Heart right ventricle (tissue), 16 donors: ENCODE measurements around the gene TMEM256. TPM values are rescaled to one million over a fixed set of nuclear protein-coding genes. Genes with fewer than 3 reads are reported as not detected.
A peak's percentile ranks its signal among the peaks of the same experiment; 100 is the strongest.

ENCODE experiments used
- ATAC-seq, 8 donors: fragments of 200-7000 bp; cut with Tn5 transposase; one replicate each; pipeline ENCODE4 v1.9.1; 2020; ENCODE audit warnings: mild to moderate bottlenecking in 8 of 8, moderate library complexity in 8 of 8, moderate number of reproducible peaks in 1 of 8
- DNase-seq, 2 donors: peaks; one replicate each; pipeline ENCODE4 v3.0.0-alpha.2; 2020
- H3K27ac ChIP-seq, 10 donors: fragments of 200-600 bp; sonication (generic) in 2 of 10; one replicate each; pipeline versions ENCODE4 v1.5.0 to v1.8.0; 2020 to 2022; ENCODE audit warnings: mild to moderate bottlenecking in 3 of 10
- H3K27me3 ChIP-seq, 7 donors: fragments of 200-600 bp; one replicate each; pipeline ENCODE4 v1.8.0; 2021 to 2022; ENCODE audit warnings: mild to moderate bottlenecking in 2 of 7
- H3K36me3 ChIP-seq, 9 donors: fragments of 200-600 bp; sonication (generic) in 1 of 9; one replicate each; pipeline versions ENCODE4 v1.5.0 to v1.8.0; 2020 to 2022; ENCODE audit warnings: mild to moderate bottlenecking in 2 of 9
- H3K4me1 ChIP-seq, 9 donors: fragments of 200-600 bp; sonication (generic) in 1 of 9; one replicate each; pipeline versions ENCODE4 v1.5.0 to v1.8.0; 2020 to 2022; ENCODE audit warnings: mild to moderate bottlenecking in 4 of 9
- H3K4me3 ChIP-seq, 10 donors: fragments of 200-600 bp; sonication (generic) in 2 of 10; one replicate each; pipeline versions ENCODE4 v1.5.0 to v1.8.0; 2020 to 2022; ENCODE audit warnings: mild to moderate bottlenecking in 7 of 10, moderate library complexity in 2 of 10
- H3K9me3 ChIP-seq, 11 donors: fragments of 200-600 bp in 10 of 11; sonication (generic) in 2 of 11; one replicate each; pipeline versions ENCODE4 v1.5.0 to v1.8.0; 2013 to 2022; ENCODE audit warnings: mild to moderate bottlenecking in 2 of 11, control low read depth in 1 of 11, moderate library complexity in 1 of 11
- WGBS, 2 donors: extraction: QIAGEN DNeasy Blood & Tissue Kit; methylation state at CpG; one replicate each; pipeline ENCODE4 v1.1.7; 2013; ENCODE audit warnings: inconsistent platforms in 1 of 2; 5-methylcytosine and 5-hydroxymethylcytosine counted together
- intact Hi-C, 10 donors: fragments of 100-400 bp; cut with DNase I; formaldehyde crosslinking; loops; one replicate each; pipeline versions ENCODE4 v1.11.1 to v1.14.2; 2022
- polyA plus RNA-seq, 2 donors: library from polyadenylated mRNA; stranded (reverse); fragments of 200-250 nt; gene quantifications; one replicate each; pipeline ENCODE4 v1.2.3, GENCODE V29; 2013
- total RNA-seq, 10 donors: library from RNA; stranded (reverse); fragmentation: NEBNext Ultra II Directional in 3 of 10; extraction: Animal tissue kit (Norgen Biotek cat#: 25700) in 3 of 10; gene quantifications; one replicate each; pipeline versions ENCODE4 v1.2.1 to v1.2.4, GENCODE V29; 2021 to 2023
- TF ChIP-seq, protein P1 (sequence below), 9 donors: fragments of 200-600 bp; sonication (generic) in 2 of 9; IDR thresholded peaks; one replicate each; pipeline versions ENCODE4 v1.5.0 to v1.8.0; 2021 to 2022; ENCODE audit warnings: antibody characterized with exemption in 9 of 9, mild to moderate bottlenecking in 5 of 9, moderate library complexity in 1 of 9
- donor health status: Arrhythmogenic right ventricular cardiomyopathy.
- donor health status: ischemic (EF 13 %, LVEDD 7.1; RV severe dilation, severe dysfunction).
- donor health status: healthy with polysubstance abuse.
- donor health status: DM: no; HTN: yes; CAD: no.
- donor health status: DM: no; HTN: no; CAD: no.
- donor health status: ischemic (EF 25% LVEDD 6.9; RV normal size, moderate dysfunction).
- donor health status: ischemic (EF 25% LVEDD 5.7; RV mildly dilated, moderate dysfunction).
- donor health status: healthy.
- donor health status: DM: yes; HTN: yes; CAD: no.
- donor health status: Ischemic cardiomyopathy.
- donor health status: ischemic (EF 35%, LVEDD 5.7; RV mildly dilated, moderate dysfunction).
- donor health status: nonischemic (EF 11% LVEDD 7.7; RV severe dilation, severe dysfunction).
- donor health status: DM: yes; HTN: yes; CAD: no.
- donor health status: PGD.
- donor health status: ischemic (EF 29% LVEDD 5.4; RV normal size, mild dysfunction).
- donor health status: nonischemic (EF 23%, LVEDD 6.1; RV moderate dilation, normal function).

TMEM256 gene
- total and polyA plus RNA-seq, 12 donors, result 61.8 to 169 (median 75.5) TPM

DNA sequence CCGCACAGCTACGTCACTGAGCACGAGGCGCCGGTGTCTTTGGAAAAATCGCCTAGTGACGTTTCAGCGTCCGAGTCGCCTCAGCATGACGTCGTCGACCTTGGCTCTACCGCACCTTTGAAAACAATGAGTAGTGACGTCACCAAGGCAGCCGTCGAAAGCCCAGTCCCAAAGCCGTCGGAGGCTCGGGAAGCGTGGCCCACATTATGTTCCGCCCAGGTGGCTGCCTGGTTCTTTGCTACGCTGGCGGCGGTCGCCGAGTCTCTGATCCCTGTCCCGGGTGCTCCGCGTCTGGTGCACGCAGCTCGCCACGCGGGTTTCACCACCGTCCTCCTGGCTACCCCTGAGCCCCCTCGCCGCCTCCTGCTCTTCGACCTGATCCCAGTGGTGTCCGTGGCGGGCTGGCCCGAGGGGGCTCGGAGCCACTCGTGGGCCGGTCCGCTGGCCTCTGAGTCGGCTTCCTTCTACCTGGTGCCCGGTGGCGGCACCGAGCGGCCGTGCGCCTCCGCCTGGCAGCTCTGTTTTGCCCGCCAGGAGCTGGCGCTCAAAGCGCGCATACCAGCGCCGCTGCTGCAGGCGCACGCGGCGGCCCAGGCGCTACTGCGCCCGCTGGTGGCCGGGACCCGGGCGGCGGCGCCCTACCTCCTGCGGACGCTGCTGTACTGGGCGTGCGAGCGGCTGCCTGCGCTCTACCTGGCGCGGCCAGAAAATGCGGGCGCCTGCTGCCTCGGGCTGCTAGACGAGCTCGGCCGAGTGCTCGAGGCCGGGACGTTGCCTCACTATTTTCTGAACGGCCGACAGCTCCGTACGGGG is 32.9 kb upstream of the TMEM256 start:
- DNase-seq (peak; percentile 70 to 83), ATAC-seq (peak; percentile 64 to 84 (median 78))
- TF ChIP-seq, protein P1, sequence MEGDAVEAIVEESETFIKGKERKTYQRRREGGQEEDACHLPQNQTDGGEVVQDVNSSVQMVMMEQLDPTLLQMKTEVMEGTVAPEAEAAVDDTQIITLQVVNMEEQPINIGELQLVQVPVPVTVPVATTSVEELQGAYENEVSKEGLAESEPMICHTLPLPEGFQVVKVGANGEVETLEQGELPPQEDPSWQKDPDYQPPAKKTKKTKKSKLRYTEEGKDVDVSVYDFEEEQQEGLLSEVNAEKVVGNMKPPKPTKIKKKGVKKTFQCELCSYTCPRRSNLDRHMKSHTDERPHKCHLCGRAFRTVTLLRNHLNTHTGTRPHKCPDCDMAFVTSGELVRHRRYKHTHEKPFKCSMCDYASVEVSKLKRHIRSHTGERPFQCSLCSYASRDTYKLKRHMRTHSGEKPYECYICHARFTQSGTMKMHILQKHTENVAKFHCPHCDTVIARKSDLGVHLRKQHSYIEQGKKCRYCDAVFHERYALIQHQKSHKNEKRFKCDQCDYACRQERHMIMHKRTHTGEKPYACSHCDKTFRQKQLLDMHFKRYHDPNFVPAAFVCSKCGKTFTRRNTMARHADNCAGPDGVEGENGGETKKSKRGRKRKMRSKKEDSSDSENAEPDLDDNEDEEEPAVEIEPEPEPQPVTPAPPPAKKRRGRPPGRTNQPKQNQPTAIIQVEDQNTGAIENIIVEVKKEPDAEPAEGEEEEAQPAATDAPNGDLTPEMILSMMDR (IDR thresholded peaks at IDR 0.05), result peak; percentile 58 to 98 (median 86)
- intact Hi-C loops, result loop anchor here (1.0 to 10.0 kb wide), 15 partner anchors 34 to 151 kb away; partner anchors contain the start of genes KCTD11 (in 5 of the 10), SENP3 (in 4 of the 10), TMEM95 (in 4 of the 10) and ZBTB4 (in 3 of the 10)
- Histone ChIP-seq H3K27ac (peak overlapping the region; percentile 36 to 78 (median 62)), H3K4me3 (peak overlapping the region in 9 of 10 donors; percentile 36 to 66 (median 54)), H3K9me3 (no peaks in the 10 kb centered on the region), H3K36me3 (no peaks in the 10 kb centered on the region), H3K4me1 (peaks cover 24 to 65% (median 52%) of the 10 kb centered on the region in 9 donors), H3K27me3 (peaks cover 0 to 39% (median 12%) of the 10 kb centered on the region in 7 donors)
- WGBS, 2 donors, result 4 to 6% methylated on average over 87 to 92 of the region's 92 CpGs

DNA sequence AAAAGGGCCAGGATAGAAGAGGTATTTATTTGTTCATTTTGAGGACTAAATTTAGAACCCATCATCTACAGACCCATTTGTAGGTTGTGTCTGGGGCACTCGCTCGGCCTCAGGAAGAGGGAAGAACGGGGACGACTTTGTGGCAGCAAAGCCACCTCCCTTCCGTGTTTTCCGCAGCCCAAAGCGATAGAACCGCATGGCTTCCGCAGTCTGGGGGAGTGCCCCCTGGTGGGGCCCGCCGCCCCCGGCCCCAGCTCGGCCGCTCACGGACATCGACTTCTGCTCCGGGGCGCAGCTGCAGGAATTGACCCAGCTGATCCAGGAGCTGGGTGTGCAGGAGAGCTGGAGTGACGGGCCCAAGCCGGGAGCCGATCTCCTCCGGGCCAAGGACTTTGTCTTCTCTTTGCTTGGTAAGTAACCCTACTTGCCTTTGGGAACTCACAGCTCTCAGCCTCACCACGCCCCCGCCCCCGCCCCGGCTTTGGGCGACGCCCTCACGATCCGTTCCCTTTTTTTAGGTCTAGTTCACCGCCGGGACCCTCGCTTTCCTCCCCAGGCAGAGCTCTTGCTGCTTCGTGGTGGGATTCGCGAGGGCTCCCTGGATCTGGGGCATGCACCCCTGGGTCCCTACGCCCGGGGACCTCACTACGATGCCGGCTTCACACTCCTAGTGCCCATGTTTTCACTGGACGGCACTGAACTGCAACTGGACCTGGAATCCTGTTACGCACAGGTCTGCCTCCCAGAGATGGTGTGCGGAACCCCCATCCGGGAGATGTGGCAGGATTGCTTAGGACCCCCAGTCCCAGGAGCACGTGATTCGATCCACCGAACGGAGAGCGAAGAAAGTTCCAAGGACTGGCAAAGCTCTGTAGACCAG is 32.0 kb upstream of the TMEM256 start:
- 9% methylated on average over 49 of the region's 49 CpGs for WGBS, 2 donors
- ATAC-seq, result peak in 5 of 8 donors; percentile 4 to 17 (median 9)
- H3K27me3 ChIP-seq, result peaks cover 0 to 30% (median 12%) of the 10 kb centered on the region in 7 donors
- no peaks in the 10 kb centered on the region for H3K9me3 ChIP-seq
- H3K36me3 ChIP-seq, result no peaks in the 10 kb centered on the region
- H3K4me1 ChIP-seq, result peaks cover 24 to 63% (median 52%) of the 10 kb centered on the region in 9 donors
- TF ChIP-seq, protein P1 (IDR thresholded peaks at IDR 0.05), result peak in 5 of 9 donors; percentile 18 to 37 (median 22)
- peak overlapping the region in 9 of 10 donors; percentile 14 to 78 (median 57) for H3K27ac ChIP-seq
- DNase-seq, result peak in 1 of 2 donors; percentile 48
- peak overlapping the region; percentile 16 to 66 (median 51) for H3K4me3 ChIP-seq
- intact Hi-C loops, result loop anchor here (1.0 to 10.0 kb wide), 15 partner anchors 34 to 151 kb away; partner anchors contain the start of genes KCTD11 (in 5 of the 10), SENP3 (in 4 of the 10), TMEM95 (in 4 of the 10) and ZBTB4 (in 3 of the 10)

DNA sequence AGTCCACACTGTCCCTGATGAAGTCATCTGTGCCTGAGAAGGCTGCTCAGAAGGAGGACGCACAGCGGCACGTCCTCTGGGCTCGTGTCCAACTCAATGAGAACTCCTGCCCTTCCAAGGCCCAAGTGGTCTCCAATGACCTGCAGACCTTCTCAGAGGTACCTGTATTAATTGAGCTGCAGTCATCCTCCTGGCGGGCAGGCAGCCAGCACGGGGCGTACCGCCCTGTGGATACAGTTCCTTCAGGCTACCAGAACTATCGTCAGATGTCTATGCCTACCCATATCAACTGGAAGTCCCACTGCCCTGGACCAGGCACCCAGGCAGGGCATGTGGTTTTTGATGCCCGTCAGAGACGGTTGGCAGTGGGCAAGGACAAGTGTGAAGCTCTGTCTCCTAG is 28.4 kb upstream of the TMEM256 start:
- Histone ChIP-seq H3K4me3 (no peak overlapping the region), H3K4me1 (peaks cover 13 to 27% (median 20%) of the 10 kb centered on the region in 9 donors), H3K27me3 (no peaks in the 10 kb centered on the region), H3K36me3 (no peaks in the 10 kb centered on the region), H3K27ac (no peak overlapping the region), H3K9me3 (no peaks in the 10 kb centered on the region)
- ATAC-seq, result no peak
- TF ChIP-seq, protein P1 (IDR thresholded peaks at IDR 0.05), result no peak
- no peak for DNase-seq
- WGBS, 2 donors, result 90 to 93% methylated on average over 11 of the region's 11 CpGs
- intact Hi-C loops, result loop anchor here in 4 of 10 donors (10.0 kb wide), 3 partner anchors 77 to 153 kb away; partner anchors contain the start of genes KCTD11 (in 2 of the 4), TMEM95 (in 2 of the 4), MPDU1 (in 1 of the 4) and TNFSF13 (in 1 of the 4)
